Endodermal cell (in vitro differentiated cells): ENCODE data around the gene OTULIN. TPM values are rescaled to one million over a fixed set of nuclear protein-coding genes. Genes with fewer than 3 reads are reported as not detected.

Experiments used
- DNase-seq: peaks from one replicate; pipeline ENCODE4 v3.0.0-alpha.2; 2017
- H3K27ac ChIP-seq: 2 replicates; pipeline ENCODE4 v1.5.1; 2013; ENCODE audit warnings: mild to moderate bottlenecking, low read depth, low read length, moderate library complexity
- H3K27me3 ChIP-seq: 2 replicates; pipeline ENCODE4 v1.6.1; 2013; ENCODE audit warnings: mild to moderate bottlenecking, low read length, moderate library complexity; ENCODE audit not compliant: insufficient read depth, control insufficient read depth, poor library complexity, severe bottlenecking
- H3K36me3 ChIP-seq: 2 replicates; pipeline ENCODE4 v1.7.0; 2013; ENCODE audit warnings: mild to moderate bottlenecking, low read length, moderate library complexity; ENCODE audit not compliant: control insufficient read depth, insufficient read depth
- H3K4me1 ChIP-seq: one replicate; pipeline ENCODE4 v1.7.0; 2013; ENCODE audit warnings: low read length; ENCODE audit not compliant: control insufficient read depth, insufficient read depth
- H3K4me3 ChIP-seq: 2 replicates; pipeline ENCODE4 v1.5.1; 2013; ENCODE audit warnings: mild to moderate bottlenecking, low read length, moderate library complexity
- H3K9ac ChIP-seq: 2 replicates; pipeline ENCODE4 v1.6.1; 2013; ENCODE audit warnings: mild to moderate bottlenecking, low read length, moderate library complexity; ENCODE audit not compliant: poor library complexity, severe bottlenecking; ENCODE audit errors: extremely low read depth
- H3K9me3 ChIP-seq: 2 replicates; pipeline ENCODE4 v1.6.1; 2013; ENCODE audit warnings: mild to moderate bottlenecking, low read length, moderate library complexity; ENCODE audit not compliant: control insufficient read depth
- H3K27ac Mint-ChIP-seq: 2 replicates; pipeline ENCODE4 v1.8.0; 2020; ENCODE audit warnings: mixed read lengths
- H3K27me3 Mint-ChIP-seq: 2 replicates; pipeline ENCODE4 v1.8.0; 2021; ENCODE audit warnings: mild to moderate bottlenecking, mixed read lengths; ENCODE audit not compliant: insufficient read depth
- H3K36me3 Mint-ChIP-seq: 2 replicates; pipeline ENCODE4 v1.8.0; 2020; ENCODE audit warnings: low read depth, mixed read lengths
- H3K4me1 Mint-ChIP-seq: 2 replicates; pipeline ENCODE4 v1.8.0; 2020; ENCODE audit warnings: mixed read lengths
- H3K4me3 Mint-ChIP-seq: 2 replicates; pipeline ENCODE4 v1.8.0; 2020; ENCODE audit warnings: mild to moderate bottlenecking, moderate library complexity, mixed read lengths
- H3K9me3 Mint-ChIP-seq: 2 replicates; pipeline ENCODE4 v1.8.0; 2020; ENCODE audit warnings: mild to moderate bottlenecking, mixed read lengths
- CTCF ChIP-seq: fragments of 200-600 bp; sonication (generic); conservative IDR thresholded peaks from 2 replicates; pipeline ENCODE4 v1.5.0; 2021; ENCODE audit warnings: antibody characterized with exemption, mild to moderate bottlenecking
- WGBS, 2 experiments: methylation state at CpG; one replicate each; pipeline versions ENCODE4 v1.1.5 to v1.1.7; 2013; ENCODE audit warnings: missing lambda C conversion rate in 2 of 2, mixed read lengths in 1 of 2; ENCODE audit not compliant: insufficient coverage in 1 of 2, insufficient read length in 1 of 2; 5-methylcytosine and 5-hydroxymethylcytosine counted together
- total RNA-seq, 2 donors: library from RNA; stranded (reverse); fragmentation: NEBNext Ultra II Directional in 1 of 2; extraction: Animal tissue kit (Norgen Biotek cat#: 25700) in 1 of 2; gene quantifications; 2 replicates in 1 of 2; 3 replicates in 1 of 2; pipeline ENCODE4 v1.2.1, GENCODE V29; 2021

OTULIN gene
- total RNA-seq, 2 donors from 2014 or later, result 36.4 to 43.2 TPM

GRCh38 chr5:14627270-14627669 lies 37.2 kb upstream of the OTULIN start:
- Mint-ChIP-seq H3K4me1 (no peaks in the 10 kb centered on the region), H3K27me3 (no peaks in the 10 kb centered on the region), H3K4me3 (no peak overlapping the region), H3K36me3 (no peaks in the 10 kb centered on the region), H3K27ac (no peak overlapping the region), H3K9me3 (no peaks in the 10 kb centered on the region)
- Histone ChIP-seq H3K36me3 (no peaks in the 10 kb centered on the region), H3K9ac (no peak overlapping the region), H3K27me3 (no peaks in the 10 kb centered on the region), H3K4me1 (no peaks in the 10 kb centered on the region), H3K9me3 (no peaks in the 10 kb centered on the region), H3K4me3 (no peak overlapping the region), H3K27ac (no peak overlapping the region)
- no peak for DNase-seq
- TF ChIP-seq CTCF, result no peak

GRCh38 chr5:14628346-14628745 lies 36.2 kb upstream of the OTULIN start:
- Mint-ChIP-seq H3K27ac (no peak overlapping the region), H3K4me1 (no peaks in the 10 kb centered on the region)
- TF ChIP-seq CTCF, result no peak

GRCh38 chr5:14630671-14631070 lies 33.8 kb upstream of the OTULIN start:
- DNase-seq, result no peak
- H3K9ac ChIP-seq, result no peak overlapping the region

More at GRCh38 chr5:14628346-14628745, 36.2 kb upstream of the OTULIN start:
- Histone ChIP-seq H3K4me1 (no peaks in the 10 kb centered on the region), H3K27me3 (no peaks in the 10 kb centered on the region), H3K27ac (no peak overlapping the region), H3K36me3 (no peaks in the 10 kb centered on the region), H3K9ac (no peak overlapping the region), H3K9me3 (no peaks in the 10 kb centered on the region), H3K4me3 (no peak overlapping the region)
- H3K9me3 Mint-ChIP-seq, result no peaks in the 10 kb centered on the region
- peak; percentile 86 for DNase-seq
- H3K4me3 Mint-ChIP-seq, result no peak overlapping the region
- H3K27me3 Mint-ChIP-seq, result no peaks in the 10 kb centered on the region
- H3K36me3 Mint-ChIP-seq, result no peaks in the 10 kb centered on the region
- WGBS, 2 experiments, result 0% methylated on average over 1 of the region's 3 CpGs

More at GRCh38 chr5:14630671-14631070, 33.8 kb upstream of the OTULIN start:
- Histone ChIP-seq H3K27me3 (no peaks in the 10 kb centered on the region), H3K27ac (no peak overlapping the region), H3K9me3 (no peaks in the 10 kb centered on the region), H3K4me3 (no peak overlapping the region), H3K4me1 (no peaks in the 10 kb centered on the region), H3K36me3 (no peaks in the 10 kb centered on the region)
- no peaks in the 10 kb centered on the region for H3K9me3 Mint-ChIP-seq
- H3K4me3 Mint-ChIP-seq, result no peak overlapping the region
- no peaks in the 10 kb centered on the region for H3K4me1 Mint-ChIP-seq
- no peak for TF ChIP-seq CTCF
- H3K36me3 Mint-ChIP-seq, result no peaks in the 10 kb centered on the region
- H3K27ac Mint-ChIP-seq, result no peak overlapping the region
- H3K27me3 Mint-ChIP-seq, result no peaks in the 10 kb centered on the region
- 78% methylated on average over 2 of the region's 2 CpGs; no CpG with 5 or more reads in 1 of the 2 experiments for WGBS, 2 experiments
